A549 (cell line): Measurements from ENCODE around the gene VPS37B. TPM values are rescaled to one million over a fixed set of nuclear protein-coding genes. Genes with fewer than 3 reads are reported as not detected.

Experiments
- ATAC-seq, 2 experiments: fragments of 200-7000 bp in 1 of 2; fragments of >200 bp in 1 of 2; cut with Nextera tagmentation in 1 of 2; cut with Tn5 transposase in 1 of 2; 3 replicates each; pipeline versions ENCODE4 v1.8.0 to v1.9.1; 2018 to 2020; ENCODE audit warnings: mild to moderate bottlenecking in 1 of 2, moderate library complexity in 1 of 2
- CTCF ChIA-PET: fragments of 300-600 bp; sonication (Branson Sonifier 250); formaldehyde crosslinking; extraction: SDS; loops from one replicate; lab custom pipeline; 2021; ENCODE audit warnings: antibody characterized with exemption, inconsistent platforms; lab: Yijun Ruan, JAX
- POLR2A ChIA-PET: fragments of 350-600 bp; formaldehyde crosslinking; extraction: SDS; loops from one replicate; lab custom pipeline; 2021; ENCODE audit warnings: antibody characterized with exemption, inconsistent platforms; lab: Yijun Ruan, JAX
- DNase-seq, 2 experiments: peaks; one replicate each; pipeline versions ENCODE4 v3.0.0 to v3.0.0-alpha.2; 2011 to 2016; ENCODE audit warnings: low read depth in 1 of 2, low spot score in 1 of 2
- FAIRE-seq: peaks from 2 replicates; lab custom pipeline; 2011; peaks lifted over from hg19 to GRCh38; lab: Jason Lieb, UNC
- H3K27ac ChIP-seq, 2 experiments: fragments of >200 bp; sonication (Bioruptor Twin); formaldehyde crosslinking; 3 replicates each; pipeline ENCODE4 v1.5.1; 2016 to 2017
- H3K4me1 ChIP-seq: fragments of >200 bp; sonication (Bioruptor Twin); formaldehyde crosslinking; 3 replicates; pipeline ENCODE4 v1.6.1; 2016
- H3K4me2 ChIP-seq: fragments of >200 bp; sonication (Bioruptor Twin); formaldehyde crosslinking; 3 replicates; pipeline ENCODE4 v1.6.1; 2016
- H3K4me3 ChIP-seq: fragments of >200 bp; sonication (Bioruptor Twin); formaldehyde crosslinking; 3 replicates; pipeline ENCODE4 v1.5.1; 2016
- H3K9me3 ChIP-seq: fragments of >200 bp; sonication (Bioruptor Twin); formaldehyde crosslinking; 3 replicates; pipeline ENCODE4 v1.6.1; 2016
- BCL3 ChIP-seq: fragments of >200 bp; sonication (Bioruptor Twin); formaldehyde crosslinking; IDR thresholded peaks from 3 replicates; pipeline ENCODE4 v1.6.1; 2016
- CBX8 ChIP-seq: fragments of 200-600 bp; sonication (generic); IDR thresholded peaks from 2 replicates; pipeline ENCODE4 v1.6.1; 2016
- CEBPB ChIP-seq, 2 experiments: fragments of >200 bp in 1 of 2; sonication (Bioruptor Twin) in 1 of 2; formaldehyde crosslinking in 1 of 2; IDR thresholded peaks; 2 replicates each; pipeline ENCODE4 v1.6.1; 2012 to 2016
- CHD2 ChIP-seq: fragments of 150-350 bp; IDR thresholded peaks from 2 replicates; pipeline ENCODE4 v1.6.1; 2014; ENCODE audit warnings: low read length; ENCODE audit not compliant: partially characterized antibody
- EHF ChIP-seq: fragments of 250-450 bp; sonication (Bioruptor Pico); IDR thresholded peaks from 2 replicates; pipeline ENCODE4 v1.5.0; 2020; ENCODE audit warnings: mild to moderate bottlenecking
- FOSB ChIP-seq: fragments of 250-450 bp; sonication (Bioruptor Pico); IDR thresholded peaks from 2 replicates; pipeline ENCODE4 v1.5.0; 2020; ENCODE audit warnings: mild to moderate bottlenecking, moderate library complexity
- FOSL2 ChIP-seq, 2 experiments: fragments of 450-650 bp in 1 of 2; fragments of >200 bp in 1 of 2; sonication (Bioruptor Twin) in 1 of 2; formaldehyde crosslinking; IDR thresholded peaks; 2 replicates each; pipeline versions ENCODE4 v1.5.0 to v1.6.1; 2016 to 2020; ENCODE audit warnings: mild to moderate bottlenecking in 1 of 2, moderate library complexity in 1 of 2
- GATA3 ChIP-seq: IDR thresholded peaks from 2 replicates; pipeline ENCODE4 v1.6.1; 2012; ENCODE audit warnings: borderline replicate concordance
- HDAC2 ChIP-seq: fragments of 200-600 bp; sonication (generic); IDR thresholded peaks from 2 replicates; pipeline ENCODE4 v1.6.1; 2016
- HOXB13 ChIP-seq: fragments of 250-450 bp; sonication (Bioruptor Pico); IDR thresholded peaks from 2 replicates; pipeline ENCODE4 v1.5.0; 2020; ENCODE audit warnings: low read depth, mild to moderate bottlenecking, moderate library complexity
- KDM1A ChIP-seq: fragments of 200-600 bp; sonication (generic); IDR thresholded peaks from 2 replicates; pipeline ENCODE4 v1.6.1; 2016; ENCODE audit warnings: low read depth, mild to moderate bottlenecking
- PHF8 ChIP-seq: fragments of 200-600 bp; sonication (generic); IDR thresholded peaks from 2 replicates; pipeline ENCODE4 v1.6.1; 2016; ENCODE audit warnings: low read depth, mild to moderate bottlenecking, antibody characterized with exemption, moderate library complexity, borderline replicate concordance
- POLR2A ChIP-seq: IDR thresholded peaks from 2 replicates; pipeline ENCODE4 v1.6.1; 2012; ENCODE audit warnings: mild to moderate bottlenecking, low read length
- RAD21 ChIP-seq, 2 experiments: fragments of >200 bp in 1 of 2; sonication (Bioruptor Twin) in 1 of 2; formaldehyde crosslinking in 1 of 2; IDR thresholded peaks in 1 of 2; conservative IDR thresholded peaks in 1 of 2; 2 replicates in 1 of 2; 3 replicates in 1 of 2; pipeline ENCODE4 v1.6.1; 2012 to 2018; ENCODE audit warnings: inconsistent platforms in 1 of 2
- SMC3 ChIP-seq: fragments of >200 bp; sonication (Bioruptor Twin); formaldehyde crosslinking; IDR thresholded peaks from 3 replicates; pipeline ENCODE4 v1.6.1; 2018; ENCODE audit warnings: inconsistent platforms
- USF2 ChIP-seq: fragments of 450-650 bp; IDR thresholded peaks from 2 replicates; pipeline ENCODE4 v1.6.1; 2014; ENCODE audit warnings: antibody characterized with exemption
- WGBS: methylation state at CpG from one replicate; pipeline ENCODE4 v1.1.6; 2017; ENCODE audit errors: missing lambda C conversion rate; 5-methylcytosine and 5-hydroxymethylcytosine counted together
- polyA plus RNA-seq, 4 experiments: library from polyadenylated mRNA; depleted of rRNA in 3 of 4; stranded (reverse); fragments of >200 nt; fragmentation: RNase III in 1 of 4; extraction: RNeasy Plus Mini Kit Qiagen cat#74134 plus additional on column Dnase treatment in 1 of 4; gene quantifications; 2 replicates in 3 of 4; 3 replicates in 1 of 4; pipeline ENCODE4 v1.2.3, GENCODE V29; 2011 to 2017
- TF ChIP-seq, protein P1 (sequence below): fragments of 150-350 bp; IDR thresholded peaks from 2 replicates; pipeline ENCODE4 v1.6.1; 2014; ENCODE audit warnings: low read depth, mild to moderate bottlenecking, low read length

VPS37B gene
- polyA plus RNA-seq, 2 of the 4 experiments (the other 2 are of a cell fraction): 17.0 to 18.6 TPM

DNA sequence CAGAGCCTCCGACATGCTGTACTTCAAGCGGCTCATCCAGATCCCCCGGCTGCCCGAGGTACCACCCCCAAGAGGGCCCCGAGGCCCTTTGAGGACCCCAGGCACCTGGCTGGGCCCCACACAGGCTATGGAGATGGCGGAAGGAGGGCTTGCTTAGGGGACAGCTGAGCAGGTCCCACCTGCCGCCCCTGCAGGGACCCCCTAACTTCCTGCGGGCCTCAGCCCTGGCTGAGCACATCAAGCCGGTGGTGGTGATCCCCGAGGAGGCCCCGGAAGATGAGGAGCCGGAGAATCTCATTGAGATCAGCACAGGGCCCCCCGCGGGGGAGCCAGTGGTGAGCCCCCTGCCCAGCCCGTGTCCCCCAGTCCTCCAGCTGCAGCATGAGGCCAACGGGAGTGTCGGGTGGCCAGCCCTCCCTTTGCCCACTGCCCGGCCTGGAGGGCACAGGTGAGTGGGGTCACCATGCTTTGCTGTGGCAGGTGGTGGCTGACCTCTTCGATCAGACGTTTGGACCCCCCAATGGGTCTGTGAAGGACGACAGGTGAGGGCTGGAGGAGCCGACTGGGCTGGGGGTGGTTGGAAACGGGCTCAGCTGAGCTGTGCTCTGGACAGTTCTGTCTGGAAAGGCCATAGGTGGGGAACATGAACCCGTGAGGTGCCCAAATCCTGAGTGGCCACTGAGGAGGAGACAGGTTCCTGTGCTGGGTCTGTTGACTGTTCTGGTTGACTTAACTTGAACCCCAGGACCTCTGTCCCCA lies 40.7 kb downstream of the VPS37B start:
- CTCF ChIA-PET: interaction anchor here (0.5 to 18.6 kb wide), 11 partner anchors 9 to 850 kb away, joined by 3 to 522 read pairs (median 3); no protein-coding TSS in a partner anchor
- 89% methylated on average over 19 of the region's 24 CpGs for WGBS
- ATAC-seq: no peak
- no peak for DNase-seq
- H3K4me2 ChIP-seq: no peak overlapping the region
- H3K4me3 ChIP-seq: no peak overlapping the region
- H3K4me1 ChIP-seq: no peaks in the 10 kb centered on the region
- TF ChIP-seq HOXB13 (CRISPR knock-in tag) (no peak), EHF (no peak), PHF8 (no peak), SMC3 (no peak), CEBPB (IDR thresholded peaks at IDR 0.05) (no peak), HDAC2 (no peak), FOSB (CRISPR knock-in tag) (no peak), USF2 (no peak), POLR2A (no peak)
- TF ChIP-seq, protein P1, sequence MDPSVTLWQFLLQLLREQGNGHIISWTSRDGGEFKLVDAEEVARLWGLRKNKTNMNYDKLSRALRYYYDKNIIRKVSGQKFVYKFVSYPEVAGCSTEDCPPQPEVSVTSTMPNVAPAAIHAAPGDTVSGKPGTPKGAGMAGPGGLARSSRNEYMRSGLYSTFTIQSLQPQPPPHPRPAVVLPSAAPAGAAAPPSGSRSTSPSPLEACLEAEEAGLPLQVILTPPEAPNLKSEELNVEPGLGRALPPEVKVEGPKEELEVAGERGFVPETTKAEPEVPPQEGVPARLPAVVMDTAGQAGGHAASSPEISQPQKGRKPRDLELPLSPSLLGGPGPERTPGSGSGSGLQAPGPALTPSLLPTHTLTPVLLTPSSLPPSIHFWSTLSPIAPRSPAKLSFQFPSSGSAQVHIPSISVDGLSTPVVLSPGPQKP: no peak
- POLR2A ChIA-PET: no interaction called here
- no peak for FAIRE-seq
- no peaks in the 10 kb centered on the region for H3K9me3 ChIP-seq
- no peak overlapping the region for H3K27ac ChIP-seq

- H3K4me1 ChIP-seq: no peaks in the 10 kb centered on the region
Measured at GRCh38 chr12:122854554-122854953, 41.4 kb downstream of the VPS37B start.

More at GRCh38 chr12:122854554-122854953, 41.4 kb downstream of the VPS37B start:
- ChIA-PET POLR2A (no interaction called here), CTCF (interaction anchor here (0.9 to 18.6 kb wide), 5 partner anchors 22 to 384 kb away, joined by 3 to 522 read pairs (median 4); no protein-coding TSS in a partner anchor)
- 92% methylated on average over 17 of the region's 17 CpGs for WGBS
- TF ChIP-seq RAD21 (conservative IDR thresholded peaks at IDR 0.05 in 1 of 2, IDR thresholded peaks at IDR 0.05 in 1 of 2) (no peak), CHD2 (no peak), BCL3 (no peak), HDAC2 (no peak), GATA3 (no peak), FOSL2 (IDR thresholded peaks at IDR 0.05) (no peak), FOSL2 (CRISPR knock-in tag; IDR thresholded peaks at IDR 0.05) (no peak), POLR2A (no peak), USF2 (no peak), KDM1A (no peak), CEBPB (IDR thresholded peaks at IDR 0.05) (no peak), CBX8 (no peak)
- DNase-seq (no peak), FAIRE-seq (no peak), ATAC-seq (no peak)
- H3K4me3 ChIP-seq: no peak overlapping the region
- no peak overlapping the region for H3K27ac ChIP-seq
- no peak overlapping the region for H3K4me2 ChIP-seq
- H3K9me3 ChIP-seq: no peaks in the 10 kb centered on the region
